ENCODE data around the gene SPATS2. TPM values are rescaled to one million over a fixed set of nuclear protein-coding genes. Genes with fewer than 3 reads are reported as not detected.

The SPATS2 gene
- total RNA-seq, 1 experiment from 2014 or later = 56.3 TPM

DNA sequence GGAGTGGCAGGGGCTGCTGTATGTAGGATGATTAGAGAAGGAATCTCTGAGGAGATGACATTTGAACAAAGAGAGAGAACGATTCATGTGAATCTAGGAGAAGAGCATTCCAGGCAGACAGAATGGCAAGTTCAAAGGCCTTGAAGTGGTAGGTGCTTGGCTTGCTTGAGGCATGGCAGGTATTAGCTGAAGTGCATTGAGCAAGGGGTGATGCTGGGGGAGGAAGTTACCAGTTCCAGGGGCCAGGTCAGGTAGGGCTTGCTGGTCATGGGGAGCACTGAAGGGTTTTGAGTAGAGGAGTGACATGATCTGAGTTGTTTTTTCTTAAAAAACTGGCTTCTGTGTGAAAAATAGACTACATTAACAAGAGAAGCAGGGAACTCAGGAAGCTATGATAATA, 71.8 kb downstream of the SPATS2 start:
- no peaks in the 10 kb centered on the region for H3K36me3 ChIP-seq (ENCODE audit: control insufficient read depth, insufficient read depth, low read length)
- DNase-seq (ENCODE audit: low read depth, low spot score) (no peak), ATAC-seq (no peak)
- no peak overlapping the region for H3K4me3 ChIP-seq (ENCODE audit: low read depth in 2 of 2, low read length in 2 of 2)
- H3K27me3 ChIP-seq (ENCODE audit: control insufficient read depth, insufficient read depth, low read length) = no peaks in the 10 kb centered on the region
- in situ Hi-C loops (cut with HindIII; ENCODE audit: low pct_unique_long_range_greater_than_20kb, low sequenced_read_pairs) = no loop called here
- ChIA-PET POLR2A (no interaction called here), CTCF (no interaction called here)
- no TSS peak for BruUV-seq (replicated peaks)
- intact Hi-C loops (cut with micrococcal nuclease; ENCODE audit: unreplicated experiment) = no loop called here
- TF ChIP-seq SIN3A (IDR thresholded peaks at IDR 0.05; ENCODE audit: borderline replicate concordance, insufficient read depth, low read depth, low read length) (no peak), POLR2AphosphoS5 (IDR thresholded peaks at IDR 0.05; ENCODE audit: low read depth, low read length) (no peak), TCF7L2 (IDR thresholded peaks at IDR 0.05; ENCODE audit: low read depth, low read length) (no peak)
- TF ChIP-seq, protein P1, sequence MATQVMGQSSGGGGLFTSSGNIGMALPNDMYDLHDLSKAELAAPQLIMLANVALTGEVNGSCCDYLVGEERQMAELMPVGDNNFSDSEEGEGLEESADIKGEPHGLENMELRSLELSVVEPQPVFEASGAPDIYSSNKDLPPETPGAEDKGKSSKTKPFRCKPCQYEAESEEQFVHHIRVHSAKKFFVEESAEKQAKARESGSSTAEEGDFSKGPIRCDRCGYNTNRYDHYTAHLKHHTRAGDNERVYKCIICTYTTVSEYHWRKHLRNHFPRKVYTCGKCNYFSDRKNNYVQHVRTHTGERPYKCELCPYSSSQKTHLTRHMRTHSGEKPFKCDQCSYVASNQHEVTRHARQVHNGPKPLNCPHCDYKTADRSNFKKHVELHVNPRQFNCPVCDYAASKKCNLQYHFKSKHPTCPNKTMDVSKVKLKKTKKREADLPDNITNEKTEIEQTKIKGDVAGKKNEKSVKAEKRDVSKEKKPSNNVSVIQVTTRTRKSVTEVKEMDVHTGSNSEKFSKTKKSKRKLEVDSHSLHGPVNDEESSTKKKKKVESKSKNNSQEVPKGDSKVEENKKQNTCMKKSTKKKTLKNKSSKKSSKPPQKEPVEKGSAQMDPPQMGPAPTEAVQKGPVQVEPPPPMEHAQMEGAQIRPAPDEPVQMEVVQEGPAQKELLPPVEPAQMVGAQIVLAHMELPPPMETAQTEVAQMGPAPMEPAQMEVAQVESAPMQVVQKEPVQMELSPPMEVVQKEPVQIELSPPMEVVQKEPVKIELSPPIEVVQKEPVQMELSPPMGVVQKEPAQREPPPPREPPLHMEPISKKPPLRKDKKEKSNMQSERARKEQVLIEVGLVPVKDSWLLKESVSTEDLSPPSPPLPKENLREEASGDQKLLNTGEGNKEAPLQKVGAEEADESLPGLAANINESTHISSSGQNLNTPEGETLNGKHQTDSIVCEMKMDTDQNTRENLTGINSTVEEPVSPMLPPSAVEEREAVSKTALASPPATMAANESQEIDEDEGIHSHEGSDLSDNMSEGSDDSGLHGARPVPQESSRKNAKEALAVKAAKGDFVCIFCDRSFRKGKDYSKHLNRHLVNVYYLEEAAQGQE (IDR thresholded peaks at IDR 0.05; ENCODE audit: insufficient read depth in 1 of 2, low read depth in 2 of 2, low read length in 1 of 2) = no peak
- TF ChIP-seq, protein P2, sequence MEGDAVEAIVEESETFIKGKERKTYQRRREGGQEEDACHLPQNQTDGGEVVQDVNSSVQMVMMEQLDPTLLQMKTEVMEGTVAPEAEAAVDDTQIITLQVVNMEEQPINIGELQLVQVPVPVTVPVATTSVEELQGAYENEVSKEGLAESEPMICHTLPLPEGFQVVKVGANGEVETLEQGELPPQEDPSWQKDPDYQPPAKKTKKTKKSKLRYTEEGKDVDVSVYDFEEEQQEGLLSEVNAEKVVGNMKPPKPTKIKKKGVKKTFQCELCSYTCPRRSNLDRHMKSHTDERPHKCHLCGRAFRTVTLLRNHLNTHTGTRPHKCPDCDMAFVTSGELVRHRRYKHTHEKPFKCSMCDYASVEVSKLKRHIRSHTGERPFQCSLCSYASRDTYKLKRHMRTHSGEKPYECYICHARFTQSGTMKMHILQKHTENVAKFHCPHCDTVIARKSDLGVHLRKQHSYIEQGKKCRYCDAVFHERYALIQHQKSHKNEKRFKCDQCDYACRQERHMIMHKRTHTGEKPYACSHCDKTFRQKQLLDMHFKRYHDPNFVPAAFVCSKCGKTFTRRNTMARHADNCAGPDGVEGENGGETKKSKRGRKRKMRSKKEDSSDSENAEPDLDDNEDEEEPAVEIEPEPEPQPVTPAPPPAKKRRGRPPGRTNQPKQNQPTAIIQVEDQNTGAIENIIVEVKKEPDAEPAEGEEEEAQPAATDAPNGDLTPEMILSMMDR (IDR thresholded peaks at IDR 0.05) = no peak
- peaks cover 3% of the 10 kb centered on the region; the same call in 1 of the 2 replicates for H3K4me1 ChIP-seq (ENCODE audit: control insufficient read depth, insufficient read depth, low read length)
- no peaks in the 10 kb centered on the region for H3K9me3 ChIP-seq (ENCODE audit: control insufficient read depth, insufficient read depth, low read depth, low read length)
- no peak overlapping the region for H3K27ac ChIP-seq (ENCODE audit: low read length)

DNA sequence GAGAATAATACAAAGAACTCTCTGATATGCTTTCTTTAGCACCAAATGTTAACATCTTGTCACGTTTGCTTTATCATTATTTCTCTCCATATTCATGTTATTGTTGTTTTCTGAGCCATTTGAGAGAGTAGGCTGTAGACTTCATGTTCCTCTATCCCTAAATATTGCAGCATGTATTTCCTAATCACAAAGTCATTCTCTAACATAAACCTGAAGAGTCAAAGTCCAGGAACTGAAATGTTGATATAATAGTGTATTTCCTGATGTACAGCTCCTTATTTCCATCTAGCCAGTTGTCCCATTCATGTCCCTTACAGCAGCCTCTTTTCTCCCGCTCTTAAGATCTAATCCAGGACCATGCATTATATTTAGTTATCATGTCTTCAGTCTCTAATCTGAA, 72.8 kb downstream of the SPATS2 start:
- DNase-seq (ENCODE audit: low read depth, low spot score) = no peak
- Histone ChIP-seq H3K27me3 (ENCODE audit: control insufficient read depth, insufficient read depth, low read length) (no peaks in the 10 kb centered on the region), H3K9me3 (ENCODE audit: control insufficient read depth, insufficient read depth, low read depth, low read length) (no peaks in the 10 kb centered on the region), H3K4me3 (ENCODE audit: low read depth in 2 of 2, low read length in 2 of 2) (no peak overlapping the region), H3K36me3 (ENCODE audit: control insufficient read depth, insufficient read depth, low read length) (no peaks in the 10 kb centered on the region), H3K27ac (ENCODE audit: low read length) (no peak overlapping the region), H3K4me1 (ENCODE audit: control insufficient read depth, insufficient read depth, low read length) (peaks cover 3% of the 10 kb centered on the region; the same call in 1 of the 2 replicates)
- ATAC-seq = no peak
- in situ Hi-C loops (cut with HindIII; ENCODE audit: low pct_unique_long_range_greater_than_20kb, low sequenced_read_pairs) (no loop called here), intact Hi-C loops (cut with micrococcal nuclease; ENCODE audit: unreplicated experiment) (no loop called here)
- ChIA-PET POLR2A (interaction anchor here (0.7 kb wide), 2 partner anchors 163 to 171 kb away, joined by 4 to 9 read pairs; no protein-coding TSS in a partner anchor), CTCF (interaction anchor here (0.6 kb wide), 1 partner anchor 131 kb away, joined by 3 read pairs; no protein-coding TSS in a partner anchor)
- TF ChIP-seq POLR2AphosphoS5 (IDR thresholded peaks at IDR 0.05; ENCODE audit: low read depth, low read length) (no peak), SIN3A (IDR thresholded peaks at IDR 0.05; ENCODE audit: borderline replicate concordance, insufficient read depth, low read depth, low read length) (no peak)
- no TSS peak for BruUV-seq (replicated peaks)

DNA sequence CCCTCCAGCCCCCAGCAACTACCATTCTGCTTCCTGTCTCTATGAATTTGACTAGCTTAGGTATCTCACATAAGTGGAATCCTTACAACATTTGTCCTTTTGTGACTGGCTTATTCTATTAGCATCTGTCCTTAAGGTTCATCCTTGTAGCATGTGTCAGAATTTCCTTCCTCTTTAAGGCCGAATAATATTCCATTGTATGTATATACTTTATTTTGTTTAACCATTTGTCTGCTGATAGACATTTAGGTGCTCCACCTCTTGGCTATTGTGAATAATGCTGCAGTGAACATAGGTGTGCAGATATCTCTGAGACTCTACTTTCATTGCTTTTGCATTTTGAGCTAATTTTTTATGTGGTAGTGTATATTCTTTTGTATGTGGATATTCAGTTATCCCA, 75.7 kb downstream of the SPATS2 start:
- POLR2A ChIA-PET = no interaction called here
- no peak for TF ChIP-seq SIN3A (IDR thresholded peaks at IDR 0.05; ENCODE audit: borderline replicate concordance, insufficient read depth, low read depth, low read length)

More for the DNA sequence above, 75.7 kb downstream of the SPATS2 start:
- DNase-seq (ENCODE audit: low read depth, low spot score) (no peak), ATAC-seq (no peak)
- Histone ChIP-seq H3K9me3 (ENCODE audit: control insufficient read depth, insufficient read depth, low read depth, low read length) (no peaks in the 10 kb centered on the region), H3K4me3 (ENCODE audit: low read depth in 2 of 2, low read length in 2 of 2) (no peak overlapping the region), H3K27me3 (ENCODE audit: control insufficient read depth, insufficient read depth, low read length) (no peaks in the 10 kb centered on the region), H3K4me1 (ENCODE audit: control insufficient read depth, insufficient read depth, low read length) (peaks cover 3% of the 10 kb centered on the region; the same call in 1 of the 2 replicates), H3K27ac (ENCODE audit: low read length) (no peak overlapping the region), H3K36me3 (ENCODE audit: control insufficient read depth, insufficient read depth, low read length) (no peaks in the 10 kb centered on the region)
- intact Hi-C loops (cut with micrococcal nuclease; ENCODE audit: unreplicated experiment) (no loop called here), in situ Hi-C loops (cut with HindIII; ENCODE audit: low pct_unique_long_range_greater_than_20kb, low sequenced_read_pairs) (no loop called here)
- CTCF ChIA-PET = no interaction called here
- BruUV-seq (replicated peaks) = no TSS peak

Data from Panc1 (cell line).